SK-N-SH (cell line): ENCODE measurements around the gene GPR155. TPM values are rescaled to one million over a fixed set of nuclear protein-coding genes. Genes with fewer than 3 reads are reported as not detected.
"Not testable (repeated sequence)": the region's sequence is repeated elsewhere in the genome, so short reads cannot be mapped to it uniquely, and the experiment has no call there.

Source experiments
- CTCF ChIA-PET: fragments of 300-600, 350-600 bp; formaldehyde crosslinking; extraction: SDS; loops from one replicate; lab custom pipeline; 2021; lab: Yijun Ruan, JAX
- POLR2A ChIA-PET: fragments of 350-600 bp; sonication (Branson Sonifier 250); formaldehyde crosslinking; extraction: SDS; loops from one replicate; lab custom pipeline; 2020; ENCODE audit warnings: antibody characterized with exemption, inconsistent platforms; lab: Yijun Ruan, JAX
- DNase-seq: peaks from one replicate; pipeline ENCODE4 v3.0.0; 2012
- H2AFZ ChIP-seq: fragments of 200-600 bp; sonication (generic); 2 replicates; pipeline ENCODE4 v1.8.1; 2016; ENCODE audit warnings: antibody characterized with exemption, mild to moderate bottlenecking, low read depth
- H3F3A ChIP-seq: fragments of 200-600 bp; sonication (generic); replicated peaks from 2 replicates; pipeline ENCODE3; 2016; ENCODE audit warnings: antibody characterized with exemption, mild to moderate bottlenecking; ENCODE audit not compliant: insufficient read depth
- H3K27ac ChIP-seq, 2 experiments: fragments of 200-500 bp in 1 of 2; fragments of 200-600 bp in 1 of 2; sonication (Bioruptor generic) in 1 of 2; sonication (generic), shearing (Covaris generic) in 1 of 2; 2 replicates each; pipeline versions ENCODE4 v1.5.1 to v1.6.1; 2014 to 2016; ENCODE audit warnings: low read depth in 2 of 2, inconsistent platforms in 1 of 2, low read length in 1 of 2, mild to moderate bottlenecking in 1 of 2, mixed read lengths in 1 of 2
- H3K27me3 ChIP-seq: fragments of 200-600 bp; sonication (generic), shearing (Covaris generic); 2 replicates; pipeline ENCODE4 v1.6.1; 2016; ENCODE audit warnings: mixed run types; ENCODE audit not compliant: insufficient read depth
- H3K36me3 ChIP-seq, 2 experiments: fragments of 200-500 bp in 1 of 2; fragments of 200-600 bp in 1 of 2; sonication (Bioruptor generic) in 1 of 2; sonication (generic) in 1 of 2; replicated peaks in 1 of 2; 2 replicates each; pipeline versions ENCODE3 to v1.5.1; 2014 to 2016; ENCODE audit warnings: low read length in 1 of 2, mild to moderate bottlenecking in 1 of 2; ENCODE audit not compliant: insufficient read depth in 2 of 2, control insufficient read depth in 1 of 2
- H3K4me1 ChIP-seq, 2 experiments: fragments of 200-500 bp in 1 of 2; fragments of 200-600 bp in 1 of 2; sonication (Bioruptor generic) in 1 of 2; sonication (generic), shearing (Covaris generic) in 1 of 2; 2 replicates each; pipeline versions ENCODE4 v1.5.1 to v1.6.1; 2014 to 2016; ENCODE audit warnings: low read depth in 1 of 2, low read length in 1 of 2, mixed run types in 1 of 2; ENCODE audit not compliant: insufficient read depth in 2 of 2, control insufficient read depth in 1 of 2
- H3K4me2 ChIP-seq: fragments of 200-600 bp; sonication (generic), shearing (Covaris generic); 2 replicates; pipeline ENCODE4 v1.6.1; 2017; ENCODE audit warnings: mixed run types
- H3K4me3 ChIP-seq, 2 experiments: fragments of 200-500 bp in 1 of 2; fragments of 200-600 bp in 1 of 2; sonication (Bioruptor generic) in 1 of 2; sonication (generic), shearing (Covaris generic) in 1 of 2; 2 replicates each; pipeline versions ENCODE4 v1.5.1 to v1.8.1; 2014 to 2016; ENCODE audit warnings: low read depth in 2 of 2, inconsistent platforms in 1 of 2, low read length in 1 of 2, mild to moderate bottlenecking in 1 of 2, mixed read lengths in 1 of 2, moderate library complexity in 1 of 2
- H3K79me2 ChIP-seq: fragments of 200-600 bp; sonication (generic); 2 replicates; pipeline ENCODE4 v1.8.1; 2017; ENCODE audit warnings: mild to moderate bottlenecking; ENCODE audit not compliant: insufficient read depth
- H3K9ac ChIP-seq: fragments of 200-600 bp; sonication (generic); 2 replicates; pipeline ENCODE4 v1.6.1; 2017; ENCODE audit warnings: mixed run types
- H3K9me2 ChIP-seq: fragments of 200-600 bp; sonication (generic); 2 replicates; pipeline ENCODE4 v1.6.1; 2017; ENCODE audit warnings: mixed run types
- H3K9me3 ChIP-seq: fragments of 200-600 bp; sonication (generic); 2 replicates; pipeline ENCODE4 v1.6.1; 2017; ENCODE audit warnings: mixed run types, mild to moderate bottlenecking, moderate library complexity
- H4K20me1 ChIP-seq: fragments of 200-600 bp; sonication (generic); 2 replicates; pipeline ENCODE4 v1.6.1; 2017; ENCODE audit warnings: mild to moderate bottlenecking, mixed run types; ENCODE audit not compliant: insufficient read depth
- CHD2 ChIP-seq: fragments of 150-350 bp; IDR thresholded peaks from 2 replicates; pipeline ENCODE4 v1.6.1; 2018; ENCODE audit warnings: low read length; ENCODE audit not compliant: partially characterized antibody
- ELF1 ChIP-seq: IDR thresholded peaks from 2 replicates; pipeline ENCODE4 v1.4.0; 2012
- EZH2phosphoT487 ChIP-seq: fragments of 200-600 bp; sonication (generic); IDR thresholded peaks from 2 replicates; pipeline ENCODE4 v1.6.1; 2017; ENCODE audit warnings: low read depth, mixed run types, mild to moderate bottlenecking, antibody characterized with exemption, moderate library complexity, borderline replicate concordance
- FOSL2 ChIP-seq: IDR thresholded peaks from 2 replicates; pipeline ENCODE4 v1.4.0; 2012; ENCODE audit warnings: low read depth, mild to moderate bottlenecking, moderate library complexity, borderline replicate concordance
- GATA2 ChIP-seq: sonication (generic); formaldehyde crosslinking; IDR thresholded peaks from 2 replicates; pipeline ENCODE4 v1.5.0; 2020; ENCODE audit warnings: mild to moderate bottlenecking, missing genetic modification reagents
- IRF3 ChIP-seq: fragments of 150-350 bp; IDR thresholded peaks from 2 replicates; pipeline ENCODE4 v1.6.1; 2016; ENCODE audit warnings: mild to moderate bottlenecking, low read depth, low read length
- MAX ChIP-seq: IDR thresholded peaks from 2 replicates; pipeline ENCODE4 v1.4.0; 2012; ENCODE audit warnings: low read depth
- RCOR1 ChIP-seq: fragments of 150-350 bp; IDR thresholded peaks from 2 replicates; pipeline ENCODE4 v1.6.1; 2017; ENCODE audit warnings: antibody characterized with exemption, low read length
- SMC3 ChIP-seq: IDR thresholded peaks from 2 replicates; pipeline ENCODE4 v1.6.1; 2012; ENCODE audit warnings: low read depth, low read length, improper control_type of control experiment
- TEAD4 ChIP-seq: IDR thresholded peaks from 2 replicates; pipeline ENCODE4 v1.4.0; 2012; ENCODE audit warnings: mild to moderate bottlenecking, borderline replicate concordance; ENCODE audit not compliant: insufficient read depth
- USF2 ChIP-seq: fragments of 150-350 bp; IDR thresholded peaks from 2 replicates; pipeline ENCODE4 v1.6.1; 2017; ENCODE audit warnings: antibody characterized with exemption, low read length, low read depth, borderline replicate concordance
- YY1 ChIP-seq: IDR thresholded peaks from 2 replicates; pipeline ENCODE4 v1.4.0; 2012; ENCODE audit warnings: low read depth, mild to moderate bottlenecking
- ZBTB33 ChIP-seq: IDR thresholded peaks from 2 replicates; pipeline ENCODE4 v1.4.0; 2012; ENCODE audit warnings: low read depth, borderline replicate concordance
- WGBS: methylation state at CpG from one replicate; pipeline ENCODE4 v1.1.6; 2017; ENCODE audit warnings: low lambda C conversion rate; 5-methylcytosine and 5-hydroxymethylcytosine counted together
- polyA plus RNA-seq, 3 experiments: library from polyadenylated mRNA; depleted of rRNA; stranded (reverse); fragments of >200 nt; gene quantifications; 2 replicates each; pipeline ENCODE4 v1.2.3, GENCODE V29; 2012

Gene GPR155
- polyA plus RNA-seq, 1 of the 3 experiments (the other 2 are of a cell fraction) = 3.5 TPM

GRCh38 chr2:174428214-174428613, 58.6 kb downstream of the GPR155 start:
- Histone ChIP-seq H4K20me1 (no peaks in the 10 kb centered on the region), H2AFZ (no peak overlapping the region), H3K27ac (no peak overlapping the region; a peak in 1 of 4 replicates), H3K4me2 (no peak overlapping the region), H3K27me3 (no peaks in the 10 kb centered on the region), H3K36me3 (peaks cover 30 to 50% of the 10 kb centered on the region in 2 experiments), H3F3A (peaks cover 9% of the 10 kb centered on the region), H3K4me3 (no peak overlapping the region), H3K9ac (no peak overlapping the region), H3K9me3 (no peaks in the 10 kb centered on the region), H3K4me1 (no peaks in the 10 kb centered on the region), H3K79me2 (no peaks in the 10 kb centered on the region), H3K9me2 (no peaks in the 10 kb centered on the region)
- TF ChIP-seq SMC3 (no peak), TEAD4 (no peak), YY1 (no peak), ELF1 (no peak), EZH2phosphoT487 (no peak), FOSL2 (no peak), RCOR1 (no peak), MAX (no peak), CHD2 (no peak), GATA2 (CRISPR knock-in tag) (no peak)
- CTCF ChIA-PET = interaction anchor here (0.8 kb wide), 1 partner anchor 34 kb away, joined by 3 read pairs; no protein-coding TSS in a partner anchor
- 93% methylated on average over 1 of the region's 1 CpG for WGBS
- POLR2A ChIA-PET = interaction anchor here (1.0 kb wide), 1 partner anchor 33 kb away, joined by 3 read pairs; the partner anchor contains the start of gene SCRN3
- no peak for DNase-seq

GRCh38 chr2:174412256-174412655, 74.6 kb downstream of the GPR155 start:
- H3K27ac ChIP-seq = no peak overlapping the region
- no peak for DNase-seq
- H3F3A ChIP-seq = no peaks in the 10 kb centered on the region
- CTCF ChIA-PET = no interaction called here
- no peaks in the 10 kb centered on the region for H3K9me3 ChIP-seq
- no peaks in the 10 kb centered on the region for H3K4me1 ChIP-seq
- no peak overlapping the region for H3K4me3 ChIP-seq
- H2AFZ ChIP-seq = no peak overlapping the region
- H3K79me2 ChIP-seq = no peaks in the 10 kb centered on the region
- H3K27me3 ChIP-seq = no peaks in the 10 kb centered on the region
- no peaks in the 10 kb centered on the region; the same call in 1 of the 2 replicates for H3K9me2 ChIP-seq
- H3K36me3 ChIP-seq = peaks cover 9 to 10% of the 10 kb centered on the region in 2 experiments
- H3K4me2 ChIP-seq = no peak overlapping the region
- TF ChIP-seq ZBTB33 = no peak
- no peak for TF ChIP-seq IRF3
- TF ChIP-seq USF2 = no peak
- TF ChIP-seq, all 33 proteins: peak for 0
- no peaks in the 10 kb centered on the region for H4K20me1 ChIP-seq
- no peak overlapping the region for H3K9ac ChIP-seq
- POLR2A ChIA-PET = interaction anchor here (1.3 kb wide), 1 partner anchor 17 kb away, joined by 3 read pairs; the partner anchor contains the start of gene SCRN3

GRCh38 chr2:174410039-174410438, 76.8 kb downstream of the GPR155 start:
- H3K4me3 ChIP-seq, H3K9me2 ChIP-seq, H3K36me3 ChIP-seq, H3K4me1 ChIP-seq, H2AFZ ChIP-seq, POLR2A ChIA-PET, H3K9me3 ChIP-seq, H3F3A ChIP-seq, H3K9ac ChIP-seq, H3K27ac ChIP-seq, DNase-seq, CTCF ChIA-PET, H3K27me3 ChIP-seq, H3K79me2 ChIP-seq, H4K20me1 ChIP-seq, H3K4me2 ChIP-seq: not testable (repeated sequence)
- 95% methylated on average over 3 of the region's 31 CpGs for WGBS
